Bronchial epithelial cell (primary cell): ENCODE data around the gene FBXL20. TPM values are rescaled to one million over a fixed set of nuclear protein-coding genes. Genes with fewer than 3 reads are reported as not detected.

Experiments
- DNase-seq: peaks from one replicate; pipeline ENCODE4 v3.0.0-alpha.2; 2010; ENCODE audit warnings: low read depth
- FAIRE-seq: peaks from 2 replicates; lab custom pipeline; 2011; peaks lifted over from hg19 to GRCh38; lab: Jason Lieb, UNC
- H3K27me3 ChIP-seq: 2 replicates; pipeline ENCODE4 v1.5.1; 2011; ENCODE audit warnings: low read length; ENCODE audit not compliant: control insufficient read depth, insufficient read depth
- H3K36me3 ChIP-seq: 2 replicates; pipeline ENCODE4 v1.5.1; 2011; ENCODE audit warnings: low read length; ENCODE audit not compliant: control insufficient read depth, insufficient read depth
- H3K4me3 ChIP-seq: 2 replicates; pipeline ENCODE4 v1.5.1; 2011; ENCODE audit warnings: mild to moderate bottlenecking, low read depth, low read length, control low read depth
- CTCF ChIP-seq: IDR thresholded peaks from 2 replicates; pipeline ENCODE4 v1.5.1; 2011; ENCODE audit warnings: mild to moderate bottlenecking, moderate library complexity, low read length, control low read depth, inconsistent platforms; ENCODE audit not compliant: insufficient read depth, severe bottlenecking
- total RNA-seq: library from RNA; depleted of rRNA; stranded (reverse); fragments of >200 nt; gene quantifications from 2 replicates; pipeline ENCODE4 v1.2.1, GENCODE V29; 2014

The FBXL20 gene
- total RNA-seq, 1 donor from 2014 or later, result 9.0 TPM

GRCh38 chr17:39212841-39213480 is 188.5 kb downstream of the FBXL20 start:
- Histone ChIP-seq H3K36me3 (no peaks in the 10 kb centered on the region), H3K4me3 (no peak overlapping the region), H3K27me3 (no peaks in the 10 kb centered on the region)
- FAIRE-seq (no peak), DNase-seq (peak; percentile 22)
- TF ChIP-seq CTCF, result no peak

DNA sequence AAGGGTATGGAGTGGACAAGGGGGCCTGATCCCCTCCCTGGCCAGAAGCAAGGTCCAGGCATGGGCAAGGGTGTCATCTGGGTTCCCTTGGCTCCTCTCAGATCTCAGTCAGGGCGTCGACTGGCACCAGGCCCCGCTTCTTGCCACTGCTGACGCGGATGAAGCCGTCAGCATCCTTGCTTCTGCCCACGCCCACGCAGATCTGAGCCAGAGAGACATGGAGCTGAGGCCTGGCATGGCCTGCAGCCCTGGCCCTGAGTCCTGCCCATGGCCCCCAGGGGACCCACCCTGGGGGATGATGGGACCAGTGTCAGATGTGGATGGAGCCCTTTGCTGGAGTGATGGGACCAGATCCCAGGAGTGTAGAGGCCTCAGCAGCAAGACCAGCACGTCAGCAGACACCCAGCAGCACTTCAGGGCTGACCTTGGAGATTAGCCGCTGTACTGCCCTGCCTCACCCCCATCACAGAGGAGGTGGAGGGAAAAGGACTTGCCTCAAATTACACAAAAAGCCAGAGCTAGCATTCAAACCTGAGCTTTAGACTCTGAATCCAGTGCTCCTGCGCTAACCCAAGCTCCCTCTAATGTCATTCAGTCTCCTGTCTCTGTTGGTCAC is 189.1 kb downstream of the FBXL20 start:
- no peak for DNase-seq
- H3K4me3 ChIP-seq, result no peak overlapping the region
- no peaks in the 10 kb centered on the region for H3K36me3 ChIP-seq
- no peak for FAIRE-seq
- no peak for TF ChIP-seq CTCF
- no peaks in the 10 kb centered on the region for H3K27me3 ChIP-seq

- H3K4me3 ChIP-seq, result peak overlapping the region; percentile 23
These were observed 191.4 kb downstream of the FBXL20 start for GRCh38 chr17:39210093-39210434.

DNA sequence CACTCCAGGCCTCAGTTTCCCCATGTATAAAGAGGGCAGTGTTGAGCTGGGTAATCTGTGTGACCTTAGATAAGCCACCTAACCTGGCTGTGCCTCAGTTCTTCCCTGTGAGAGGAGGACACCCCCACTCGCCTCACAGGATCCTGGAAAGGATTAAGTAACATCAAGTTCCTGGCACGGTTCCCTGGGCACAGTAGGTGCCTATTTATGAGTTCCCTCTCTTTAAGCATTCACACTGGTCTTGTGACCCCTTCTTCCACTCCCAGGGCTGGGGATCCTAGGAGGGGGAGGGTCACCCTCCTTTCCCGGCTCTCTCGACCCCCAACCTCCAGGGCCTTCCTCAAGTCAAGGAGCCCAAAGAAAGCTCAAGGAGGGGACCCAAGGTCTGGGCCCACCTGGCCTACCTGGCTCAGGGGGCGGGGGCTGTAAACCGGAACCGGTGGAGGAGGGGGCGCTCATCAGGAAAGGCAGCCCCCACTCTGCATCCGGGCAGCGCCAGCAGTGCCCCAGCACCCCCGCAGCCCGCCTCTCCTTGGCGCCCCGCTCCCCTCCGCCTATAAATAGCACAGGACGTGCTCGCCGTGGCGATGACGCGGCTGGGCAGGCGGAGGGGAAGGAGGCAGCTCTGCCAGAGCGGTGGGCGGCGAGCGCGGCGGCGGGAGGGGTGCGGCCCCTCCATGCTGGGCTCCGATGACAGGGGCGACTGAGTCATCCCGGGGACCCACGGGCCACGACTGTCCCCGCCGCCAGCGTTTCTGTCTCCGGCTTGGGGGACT is 191.9 kb downstream of the FBXL20 start:
- DNase-seq (peak; percentile 32), FAIRE-seq (no peak)
- Histone ChIP-seq H3K4me3 (peak overlapping the region; percentile 23), H3K27me3 (no peaks in the 10 kb centered on the region), H3K36me3 (no peaks in the 10 kb centered on the region)
- no peak for TF ChIP-seq CTCF

More at GRCh38 chr17:39210093-39210434, 191.4 kb downstream of the FBXL20 start:
- Histone ChIP-seq H3K36me3 (no peaks in the 10 kb centered on the region), H3K27me3 (no peaks in the 10 kb centered on the region)
- DNase-seq (no peak), FAIRE-seq (no peak)
- TF ChIP-seq CTCF, result no peak

DNA sequence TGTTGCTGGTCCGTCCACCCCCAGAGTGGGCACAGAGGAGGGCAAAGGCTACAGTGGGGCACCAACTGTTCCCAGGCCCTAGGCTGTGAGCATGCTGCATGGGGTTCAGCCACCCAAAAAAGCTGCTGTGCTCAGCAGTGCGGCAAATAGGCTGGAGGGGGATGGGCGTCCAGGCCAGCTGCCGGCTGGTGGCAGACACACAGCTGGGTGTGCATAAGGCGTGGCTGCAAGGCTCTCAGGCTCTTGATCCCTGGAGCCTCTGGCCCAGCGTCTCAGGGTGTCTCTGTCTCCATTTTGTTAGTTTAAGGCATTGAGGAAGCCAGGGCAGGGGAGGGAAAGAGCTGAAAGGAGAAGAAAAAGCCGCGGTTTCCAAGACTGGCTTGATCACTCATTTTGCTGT is 192.5 kb downstream of the FBXL20 start:
- Histone ChIP-seq H3K4me3 (no peak overlapping the region), H3K36me3 (peaks cover 2% of the 10 kb centered on the region), H3K27me3 (no peaks in the 10 kb centered on the region)
- TF ChIP-seq CTCF, result no peak
- peak; percentile 7 for FAIRE-seq
- no peak for DNase-seq
